IPS-18a (cell line): ENCODE data around the gene CD3E.

Experiments
- H3K27ac ChIP-seq: one replicate; pipeline ENCODE4 v1.5.1; 2013; ENCODE audit warnings: low read length
- H3K27me3 ChIP-seq: one replicate; pipeline ENCODE4 v1.6.1; 2013; ENCODE audit warnings: mild to moderate bottlenecking, low read length; ENCODE audit not compliant: control insufficient read depth, insufficient read depth
- H3K36me3 ChIP-seq: one replicate; pipeline ENCODE4 v1.6.1; 2013; ENCODE audit warnings: low read depth, low read length; ENCODE audit not compliant: control insufficient read depth
- H3K4me1 ChIP-seq: one replicate; pipeline ENCODE4 v1.6.1; 2013; ENCODE audit warnings: low read depth, low read length; ENCODE audit not compliant: control insufficient read depth
- H3K4me3 ChIP-seq: one replicate; pipeline ENCODE4 v1.5.1; 2013; ENCODE audit warnings: low read length
- H3K9ac ChIP-seq: one replicate; pipeline ENCODE4 v1.6.1; 2013; ENCODE audit warnings: mild to moderate bottlenecking, low read length, moderate library complexity
- H3K9me3 ChIP-seq: one replicate; pipeline ENCODE4 v1.6.1; 2013; ENCODE audit warnings: low read depth, low read length; ENCODE audit not compliant: control insufficient read depth

CD3E gene

DNA sequence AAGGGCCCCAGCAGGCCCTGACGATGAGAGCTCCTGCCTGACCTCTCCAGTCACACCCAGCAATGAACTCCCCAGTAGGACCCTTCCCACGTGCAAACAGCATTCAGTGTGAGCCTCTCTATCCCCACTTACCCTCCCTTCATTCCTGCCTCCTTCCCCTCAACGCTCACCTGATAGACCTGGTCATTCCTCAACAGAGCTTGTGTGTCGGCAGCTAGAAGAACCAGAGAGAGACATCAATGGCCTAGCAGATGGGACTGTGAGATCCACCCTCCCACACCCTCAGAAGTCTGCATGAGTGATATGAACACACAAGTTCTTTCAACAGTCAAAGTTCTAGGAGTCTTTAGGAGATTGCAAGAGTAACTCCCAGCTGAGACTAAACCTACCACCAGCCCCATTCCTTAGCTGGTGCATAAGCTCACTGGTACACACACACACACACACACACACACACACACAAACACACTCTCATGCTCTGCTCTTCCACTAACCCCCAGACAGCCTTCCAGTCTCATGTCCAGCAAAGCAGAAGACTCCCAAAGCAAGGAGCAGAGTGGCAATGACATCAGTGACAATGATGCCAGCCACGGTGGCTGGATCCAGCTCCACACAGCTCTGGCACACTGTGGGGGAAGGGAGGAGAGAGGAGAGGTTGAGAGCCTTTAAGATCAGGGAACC is 34.9 kb downstream of the CD3E start:
- H3K4me3 ChIP-seq = no peak overlapping the region
- no peaks in the 10 kb centered on the region for H3K36me3 ChIP-seq
- no peak overlapping the region for H3K27ac ChIP-seq
- no peaks in the 10 kb centered on the region for H3K27me3 ChIP-seq
- no peaks in the 10 kb centered on the region for H3K4me1 ChIP-seq
- H3K9me3 ChIP-seq = no peaks in the 10 kb centered on the region
- no peak overlapping the region for H3K9ac ChIP-seq

DNA sequence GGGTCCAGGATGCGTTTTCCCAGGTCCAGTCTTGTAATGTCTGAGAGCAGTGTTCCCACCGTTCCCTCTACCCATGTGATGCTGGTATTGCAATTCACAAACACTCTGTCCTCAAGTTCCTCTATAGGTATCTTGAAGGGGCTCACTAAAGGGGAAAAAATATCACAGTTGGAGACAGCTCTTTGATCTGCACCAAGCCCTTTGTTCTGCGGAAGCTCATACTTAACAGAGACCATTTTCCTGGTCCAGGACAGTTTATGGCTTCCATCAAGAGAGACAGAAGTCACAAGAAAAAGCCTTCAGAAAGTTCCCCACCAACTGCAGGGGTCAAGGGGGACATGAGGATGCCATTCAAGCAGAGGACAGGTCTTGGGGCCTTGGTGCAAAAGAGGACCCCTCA is 35.9 kb downstream of the CD3E start:
- Histone ChIP-seq H3K9ac (no peak overlapping the region), H3K4me3 (no peak overlapping the region), H3K9me3 (no peaks in the 10 kb centered on the region), H3K27me3 (no peaks in the 10 kb centered on the region), H3K36me3 (no peaks in the 10 kb centered on the region), H3K27ac (no peak overlapping the region), H3K4me1 (no peaks in the 10 kb centered on the region)

DNA sequence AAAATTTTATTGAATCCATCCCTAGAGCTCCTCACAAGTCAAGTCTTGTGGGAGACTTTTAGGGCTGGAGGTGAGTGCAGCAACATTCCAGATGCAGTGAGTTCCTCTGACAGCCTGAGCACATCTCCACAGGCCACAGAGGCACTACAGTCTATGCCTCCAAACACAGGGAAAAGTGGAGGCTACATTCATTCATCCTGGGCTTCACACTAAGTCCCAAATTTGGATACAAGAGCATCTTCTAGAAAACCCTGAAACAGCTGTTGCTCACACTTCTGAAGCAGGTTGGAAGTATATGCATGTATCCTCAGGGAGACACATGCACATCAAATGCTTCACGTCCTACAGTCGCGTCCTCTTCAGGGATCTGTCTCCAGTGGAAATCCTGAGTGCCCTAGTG is 36.7 kb downstream of the CD3E start:
- Histone ChIP-seq H3K27ac (no peak overlapping the region), H3K9ac (no peak overlapping the region), H3K4me1 (no peaks in the 10 kb centered on the region)

DNA sequence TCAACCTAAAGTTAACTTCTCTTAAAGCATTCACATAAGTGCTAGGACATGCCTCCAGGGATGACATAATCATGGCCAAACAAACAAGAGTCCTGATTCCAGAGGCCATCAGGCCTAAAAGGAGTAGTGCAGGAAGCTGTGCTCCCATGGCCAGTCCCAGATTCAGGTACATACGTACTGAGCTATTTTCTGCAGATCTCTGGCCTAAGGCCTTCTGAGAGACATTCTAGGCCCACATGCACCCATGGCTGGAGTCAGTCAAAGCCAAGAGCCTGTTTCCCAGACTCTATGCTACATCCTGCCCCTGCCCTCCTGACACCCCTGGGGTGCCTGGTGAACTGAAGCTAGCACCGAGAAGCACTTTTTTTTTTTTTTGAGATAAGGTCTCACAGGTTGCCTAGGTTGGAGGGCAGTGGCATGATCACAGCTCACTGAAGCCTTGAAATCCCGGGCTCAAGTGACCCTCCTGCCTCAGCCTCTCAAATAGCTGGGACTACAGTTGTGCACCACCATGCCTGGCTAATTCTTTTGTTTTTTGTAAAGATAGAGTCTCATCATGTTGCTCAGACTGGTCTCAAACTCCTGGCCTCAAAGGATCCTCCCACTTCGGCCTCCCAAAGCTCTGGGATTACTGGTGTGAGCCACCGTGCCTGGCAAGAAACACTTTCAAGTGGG is 37.4 kb downstream of the CD3E start:
- no peaks in the 10 kb centered on the region for H3K4me1 ChIP-seq
- H3K36me3 ChIP-seq = no peaks in the 10 kb centered on the region
- no peak overlapping the region for H3K27ac ChIP-seq
- no peaks in the 10 kb centered on the region for H3K9me3 ChIP-seq
- peaks cover 3% of the 10 kb centered on the region for H3K27me3 ChIP-seq
- H3K4me3 ChIP-seq = no peak overlapping the region
- H3K9ac ChIP-seq = no peak overlapping the region

More for the DNA sequence above, 36.7 kb downstream of the CD3E start:
- Histone ChIP-seq H3K4me3 (no peak overlapping the region), H3K9me3 (no peaks in the 10 kb centered on the region), H3K27me3 (no peaks in the 10 kb centered on the region), H3K36me3 (no peaks in the 10 kb centered on the region)

DNA sequence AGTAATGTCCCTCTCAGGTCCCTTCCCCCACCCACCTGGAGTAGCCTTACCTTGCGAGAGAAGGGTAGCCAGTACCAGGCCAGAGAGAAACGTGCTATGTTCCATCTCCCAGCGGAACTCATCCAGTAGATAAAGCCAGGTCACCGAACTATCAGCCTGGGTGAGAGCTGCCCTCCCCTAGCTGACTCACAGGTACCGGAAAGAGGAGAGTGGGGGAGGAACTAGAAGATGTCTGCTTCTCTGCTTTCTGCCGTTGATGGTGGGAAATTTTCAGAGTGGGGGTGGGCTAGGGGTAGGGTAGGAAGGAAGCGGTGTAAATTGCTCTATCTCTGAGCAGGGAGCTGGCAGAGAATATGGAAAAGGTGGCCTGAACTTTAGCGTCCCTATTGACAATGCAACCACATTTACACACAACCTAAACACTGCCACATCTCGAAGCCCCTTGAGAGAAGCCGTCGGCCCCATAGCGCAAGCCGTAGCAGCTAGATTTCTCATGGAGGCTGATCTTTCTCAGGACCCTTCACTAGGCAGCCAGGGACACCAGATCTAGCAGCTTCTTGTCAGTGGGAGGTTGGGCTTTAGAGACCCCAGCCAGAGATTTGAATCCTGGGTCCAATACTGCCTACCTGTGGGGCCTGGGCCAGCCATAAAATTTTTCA is 38.1 kb downstream of the CD3E start, which contains the start of gene CD3D:
CD3D (minus strand) TSS at position 203 of the 659 bp plus-strand sequence; CDS start at position 105, 98 bp downstream.
- Histone ChIP-seq H3K27ac (no peak within 1 kb of the TSS), H3K27me3 (peaks cover 4% of the 10 kb centered on the region), H3K9ac (no peak within 1 kb of the TSS), H3K4me3 (no peak within 1 kb of the TSS), H3K9me3 (no peaks in the 10 kb centered on the region), H3K4me1 (no peaks in the 10 kb centered on the region), H3K36me3 (no peaks in the 10 kb centered on the region)

DNA sequence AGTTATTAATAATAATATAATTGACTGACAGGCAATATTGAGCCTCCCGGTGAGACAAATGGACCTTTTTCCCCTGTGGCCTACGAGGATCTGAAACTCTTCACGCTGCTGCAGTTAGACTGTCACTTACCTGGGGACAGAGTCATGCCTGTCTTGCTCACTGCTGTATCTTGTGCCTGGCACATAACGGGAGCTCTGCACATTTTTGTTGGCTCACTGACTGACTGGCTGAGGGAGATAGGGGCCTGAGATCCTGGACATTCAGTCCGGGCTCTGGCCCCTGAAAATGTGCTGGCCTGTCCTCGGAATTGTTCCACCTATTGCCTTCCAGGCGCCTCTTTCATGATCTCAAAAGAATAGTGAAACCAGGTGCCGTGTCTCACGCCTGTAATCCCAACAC is 38.7 kb downstream of the CD3E start:
- no peak overlapping the region for H3K27ac ChIP-seq
- no peak overlapping the region for H3K4me3 ChIP-seq
- H3K36me3 ChIP-seq = no peaks in the 10 kb centered on the region
- no peak overlapping the region for H3K9ac ChIP-seq
- H3K9me3 ChIP-seq = no peaks in the 10 kb centered on the region
- peaks cover 4% of the 10 kb centered on the region for H3K27me3 ChIP-seq
- H3K4me1 ChIP-seq = no peaks in the 10 kb centered on the region

DNA sequence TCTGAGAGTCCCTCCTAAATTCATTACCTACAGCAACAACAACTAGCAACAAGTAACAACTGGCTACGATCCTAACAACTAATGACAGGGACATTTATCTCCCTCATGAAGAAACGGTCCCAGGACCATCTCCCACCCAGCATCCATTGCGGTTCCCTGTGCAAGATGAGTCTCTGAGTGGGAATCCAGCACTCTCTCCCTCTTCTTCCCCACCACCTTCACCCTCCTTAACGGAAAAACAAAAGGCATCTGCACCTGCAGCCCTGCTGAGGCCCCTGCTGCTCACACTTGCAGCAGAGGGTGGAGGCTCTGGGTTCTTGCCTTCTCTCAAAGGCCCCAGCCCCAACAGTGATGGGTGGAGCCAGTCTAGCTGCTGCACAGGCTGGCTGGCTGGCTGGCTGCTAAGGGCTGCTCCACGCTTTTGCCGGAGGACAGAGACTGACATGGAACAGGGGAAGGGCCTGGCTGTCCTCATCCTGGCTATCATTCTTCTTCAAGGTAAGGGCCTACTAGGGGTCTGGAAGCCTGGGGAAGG is 39.5 kb downstream of the CD3E start, which contains the start of gene CD3G:
CD3G (plus strand) TSS at position 364 of the 535 bp plus-strand sequence; CDS start at position 444, 80 bp downstream.
- H3K4me3 ChIP-seq = no peak within 1 kb of the TSS
- peaks cover 4% of the 10 kb centered on the region for H3K27me3 ChIP-seq
- H3K9me3 ChIP-seq = no peaks in the 10 kb centered on the region
- H3K4me1 ChIP-seq = no peaks in the 10 kb centered on the region
- H3K9ac ChIP-seq = no peak within 1 kb of the TSS
- H3K27ac ChIP-seq = no peak within 1 kb of the TSS
- H3K36me3 ChIP-seq = no peaks in the 10 kb centered on the region

DNA sequence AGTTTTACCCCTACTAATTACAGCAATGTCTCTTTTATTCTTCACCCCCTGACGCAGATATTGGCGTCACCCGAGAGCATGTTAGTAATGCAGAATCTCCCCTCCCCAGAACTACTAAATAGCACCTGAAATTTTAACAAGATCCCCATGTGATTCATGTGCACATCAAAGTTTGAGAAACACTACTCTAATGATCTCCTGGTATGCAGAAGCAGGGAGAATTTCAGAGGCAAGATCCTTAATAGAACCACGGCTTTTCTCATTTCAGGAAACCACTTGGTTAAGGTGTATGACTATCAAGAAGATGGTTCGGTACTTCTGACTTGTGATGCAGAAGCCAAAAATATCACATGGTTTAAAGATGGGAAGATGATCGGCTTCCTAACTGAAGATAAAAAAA is 44.9 kb downstream of the CD3E start:
- Histone ChIP-seq H3K4me3 (no peak overlapping the region), H3K27ac (no peak overlapping the region), H3K27me3 (peaks cover 13% of the 10 kb centered on the region), H3K4me1 (no peaks in the 10 kb centered on the region), H3K9ac (no peak overlapping the region), H3K36me3 (no peaks in the 10 kb centered on the region), H3K9me3 (no peaks in the 10 kb centered on the region)

DNA sequence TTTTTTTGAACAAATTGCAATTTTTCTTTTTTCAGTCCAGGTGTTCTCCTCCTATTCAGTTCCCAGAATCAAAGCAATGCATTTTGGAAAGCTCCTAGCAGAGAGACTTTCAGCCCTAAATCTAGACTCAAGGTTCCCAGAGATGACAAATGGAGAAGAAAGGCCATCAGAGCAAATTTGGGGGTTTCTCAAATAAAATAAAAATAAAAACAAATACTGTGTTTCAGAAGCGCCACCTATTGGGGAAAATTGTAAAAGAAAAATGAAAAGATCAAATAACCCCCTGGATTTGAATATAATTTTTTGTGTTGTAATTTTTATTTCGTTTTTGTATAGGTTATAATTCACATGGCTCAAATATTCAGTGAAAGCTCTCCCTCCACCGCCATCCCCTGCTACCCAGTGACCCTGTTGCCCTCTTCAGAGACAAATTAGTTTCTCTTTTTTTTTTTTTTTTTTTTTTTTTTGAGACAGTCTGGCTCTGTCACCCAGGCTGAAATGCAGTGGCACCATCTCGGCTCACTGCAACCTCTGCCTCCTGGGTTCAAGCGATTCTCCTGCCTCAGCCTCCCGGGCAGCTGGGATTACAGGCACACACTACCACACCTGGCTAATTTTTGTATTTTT is 48.7 kb downstream of the CD3E start:
- Histone ChIP-seq H3K4me3 (no peak overlapping the region), H3K27ac (no peak overlapping the region), H3K27me3 (peaks cover 25% of the 10 kb centered on the region), H3K4me1 (no peaks in the 10 kb centered on the region), H3K9me3 (no peaks in the 10 kb centered on the region), H3K36me3 (no peaks in the 10 kb centered on the region), H3K9ac (no peak overlapping the region)

DNA sequence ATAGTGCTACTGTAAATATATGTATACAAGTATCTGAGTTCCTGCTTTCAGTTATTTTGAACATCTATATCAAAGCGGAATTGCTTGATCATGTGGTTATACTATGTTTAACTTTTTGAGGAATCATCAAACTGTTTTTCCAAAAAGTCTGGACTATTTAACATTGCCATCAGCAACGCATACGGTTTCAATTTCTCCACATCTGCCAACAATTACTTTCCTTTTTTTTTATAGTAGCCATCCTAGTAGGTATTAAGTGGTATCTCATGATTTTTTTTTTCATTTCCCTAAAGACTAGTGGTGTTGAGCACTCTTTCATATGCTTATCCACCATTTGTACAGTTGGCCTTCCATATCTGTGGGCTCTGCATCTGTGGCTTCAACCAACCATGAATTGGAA is 53.5 kb downstream of the CD3E start:
- Histone ChIP-seq H3K9ac (no peak overlapping the region), H3K27me3 (peaks cover 19% of the 10 kb centered on the region), H3K36me3 (no peaks in the 10 kb centered on the region), H3K4me3 (no peak overlapping the region), H3K4me1 (peaks cover 4% of the 10 kb centered on the region), H3K9me3 (no peaks in the 10 kb centered on the region), H3K27ac (no peak overlapping the region)

DNA sequence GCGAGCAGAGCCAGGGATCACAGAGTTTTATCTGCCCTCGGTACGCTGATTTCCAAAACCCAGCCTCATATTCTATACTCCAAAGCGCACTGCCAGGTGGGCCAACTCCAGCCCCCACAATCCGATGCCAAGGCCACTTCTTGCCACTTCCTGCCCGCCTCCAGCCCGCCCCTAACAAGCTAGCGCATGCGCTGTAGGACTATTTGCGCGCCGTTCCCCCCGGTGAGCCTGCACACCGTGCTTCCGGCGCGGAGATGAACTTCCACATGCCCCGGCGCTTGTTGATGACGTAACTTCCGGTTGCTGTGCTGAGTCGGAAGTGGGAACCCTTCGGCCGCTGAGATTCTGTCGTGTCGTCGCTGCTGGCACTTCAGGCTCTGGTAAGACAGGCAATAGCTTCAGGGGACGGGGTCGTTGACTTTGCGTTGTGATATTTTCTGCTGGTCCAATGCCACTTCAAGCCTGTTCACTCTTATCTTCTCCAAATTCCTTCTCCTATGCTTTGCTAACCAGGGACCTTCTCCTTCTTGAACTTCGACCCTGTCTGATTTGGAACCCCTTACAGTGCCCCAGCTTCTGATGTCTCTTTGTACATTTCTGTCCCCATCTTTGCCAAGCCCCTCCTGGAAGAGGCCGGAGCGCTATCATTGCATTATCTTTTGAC is 54.9 kb downstream of the CD3E start, which contains the start of gene UBE4A:
UBE4A (plus strand) TSS at position 306 of the 664 bp plus-strand sequence. CDS start 5,481 bp downstream, outside the sequence.
- peak within 1 kb of the TSS; percentile 87 for H3K9ac ChIP-seq

More for the DNA sequence above, 54.9 kb downstream of the CD3E start, which contains the start of gene UBE4A:
- Histone ChIP-seq H3K27ac (no peak within 1 kb of the TSS), H3K9me3 (no peaks in the 10 kb centered on the region), H3K4me1 (peaks cover 4% of the 10 kb centered on the region), H3K36me3 (no peaks in the 10 kb centered on the region), H3K4me3 (peak within 1 kb of the TSS; percentile 98), H3K27me3 (peaks cover 19% of the 10 kb centered on the region)
